ENCODE results near the gene LIMK2. TPM values are rescaled to one million over a fixed set of nuclear protein-coding genes. Genes with fewer than 3 reads are reported as not detected.

Gene LIMK2
- total and polyA plus RNA-seq, 10 of the 15 experiments (the other 5 are each of a cell fraction or from before 2014, with no cell fraction given), result 2.9 to 40.4 (median 26.7) TPM

DNA sequence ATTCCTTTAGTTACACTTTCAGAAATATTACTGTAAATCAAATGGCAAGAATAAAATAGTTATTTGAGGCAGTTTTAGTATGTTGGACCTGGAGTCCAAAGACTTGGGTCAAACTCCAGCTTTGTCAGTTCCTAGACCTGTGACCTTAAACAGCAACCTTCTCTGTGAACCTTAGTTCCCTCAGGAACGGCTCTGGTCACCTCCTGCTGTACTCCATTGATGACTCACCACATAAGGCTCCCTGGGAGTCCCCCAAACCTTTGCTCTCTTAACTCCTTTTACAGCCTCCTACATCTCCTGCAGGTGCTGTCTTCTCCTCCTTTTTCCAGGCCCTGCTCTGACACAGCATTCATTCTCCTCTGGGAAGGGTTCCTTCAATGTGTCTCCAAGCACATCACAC is 29.1 kb downstream of the LIMK2 start:
- DNase-seq (ENCODE audit: low read depth, low spot score) (no peak), FAIRE-seq (no peak), ATAC-seq (no peak)
- intact Hi-C loops (cut with micrococcal nuclease; ENCODE audit: unreplicated experiment), result no loop called here
- no peaks in the 10 kb centered on the region for H3K27me3 ChIP-seq (replicated peaks in 1 of 2; ENCODE audit: control insufficient read depth in 2 of 2, insufficient read depth in 2 of 2, low read length in 1 of 2)
- H3K4me3 ChIP-seq, result no peak overlapping the region
- H3K9me3 ChIP-seq (replicated peaks; ENCODE audit: control insufficient read depth, insufficient read depth, low read length), result no peaks in the 10 kb centered on the region
- no peak overlapping the region for H3K4me2 ChIP-seq (ENCODE audit: control insufficient read depth, insufficient read depth)
- H3K36me3 ChIP-seq (ENCODE audit: control insufficient read depth in 2 of 2, insufficient read depth in 2 of 2, low read length in 1 of 2), result peaks cover 4 to 6% of the 10 kb centered on the region in 2 experiments
- SMC1A ChIA-PET (ENCODE audit: uncharacterized antibody, unreplicated experiment), result interaction anchor here (1.0 to 2.3 kb wide), 3 partner anchors 10 to 32 kb away, joined by 3 to 10 read pairs (median 5); no protein-coding TSS in a partner anchor
- BruUV-seq (replicated peaks), result no TSS peak
- no peaks in the 10 kb centered on the region; the same call in none of the 2 replicates for H3K79me2 ChIP-seq (ENCODE audit: control insufficient read depth, insufficient read depth, low read length)
- CTCF ChIA-PET, result interaction anchor here (1.7 to 2.1 kb wide), 5 partner anchors 10 to 72 kb away, joined by 4 to 10 read pairs (median 6); partner anchors contain the start of gene LIMK2
- TF ChIP-seq, protein P1, sequence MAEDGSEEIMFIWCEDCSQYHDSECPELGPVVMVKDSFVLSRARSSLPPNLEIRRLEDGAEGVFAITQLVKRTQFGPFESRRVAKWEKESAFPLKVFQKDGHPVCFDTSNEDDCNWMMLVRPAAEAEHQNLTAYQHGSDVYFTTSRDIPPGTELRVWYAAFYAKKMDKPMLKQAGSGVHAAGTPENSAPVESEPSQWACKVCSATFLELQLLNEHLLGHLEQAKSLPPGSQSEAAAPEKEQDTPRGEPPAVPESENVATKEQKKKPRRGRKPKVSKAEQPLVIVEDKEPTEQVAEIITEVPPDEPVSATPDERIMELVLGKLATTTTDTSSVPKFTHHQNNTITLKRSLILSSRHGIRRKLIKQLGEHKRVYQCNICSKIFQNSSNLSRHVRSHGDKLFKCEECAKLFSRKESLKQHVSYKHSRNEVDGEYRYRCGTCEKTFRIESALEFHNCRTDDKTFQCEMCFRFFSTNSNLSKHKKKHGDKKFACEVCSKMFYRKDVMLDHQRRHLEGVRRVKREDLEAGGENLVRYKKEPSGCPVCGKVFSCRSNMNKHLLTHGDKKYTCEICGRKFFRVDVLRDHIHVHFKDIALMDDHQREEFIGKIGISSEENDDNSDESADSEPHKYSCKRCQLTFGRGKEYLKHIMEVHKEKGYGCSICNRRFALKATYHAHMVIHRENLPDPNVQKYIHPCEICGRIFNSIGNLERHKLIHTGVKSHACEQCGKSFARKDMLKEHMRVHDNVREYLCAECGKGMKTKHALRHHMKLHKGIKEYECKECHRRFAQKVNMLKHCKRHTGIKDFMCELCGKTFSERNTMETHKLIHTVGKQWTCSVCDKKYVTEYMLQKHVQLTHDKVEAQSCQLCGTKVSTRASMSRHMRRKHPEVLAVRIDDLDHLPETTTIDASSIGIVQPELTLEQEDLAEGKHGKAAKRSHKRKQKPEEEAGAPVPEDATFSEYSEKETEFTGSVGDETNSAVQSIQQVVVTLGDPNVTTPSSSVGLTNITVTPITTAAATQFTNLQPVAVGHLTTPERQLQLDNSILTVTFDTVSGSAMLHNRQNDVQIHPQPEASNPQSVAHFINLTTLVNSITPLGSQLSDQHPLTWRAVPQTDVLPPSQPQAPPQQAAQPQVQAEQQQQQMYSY (CRISPR knock-in tag; IDR thresholded peaks at IDR 0.05), result no peak
- TF ChIP-seq, protein P2, sequence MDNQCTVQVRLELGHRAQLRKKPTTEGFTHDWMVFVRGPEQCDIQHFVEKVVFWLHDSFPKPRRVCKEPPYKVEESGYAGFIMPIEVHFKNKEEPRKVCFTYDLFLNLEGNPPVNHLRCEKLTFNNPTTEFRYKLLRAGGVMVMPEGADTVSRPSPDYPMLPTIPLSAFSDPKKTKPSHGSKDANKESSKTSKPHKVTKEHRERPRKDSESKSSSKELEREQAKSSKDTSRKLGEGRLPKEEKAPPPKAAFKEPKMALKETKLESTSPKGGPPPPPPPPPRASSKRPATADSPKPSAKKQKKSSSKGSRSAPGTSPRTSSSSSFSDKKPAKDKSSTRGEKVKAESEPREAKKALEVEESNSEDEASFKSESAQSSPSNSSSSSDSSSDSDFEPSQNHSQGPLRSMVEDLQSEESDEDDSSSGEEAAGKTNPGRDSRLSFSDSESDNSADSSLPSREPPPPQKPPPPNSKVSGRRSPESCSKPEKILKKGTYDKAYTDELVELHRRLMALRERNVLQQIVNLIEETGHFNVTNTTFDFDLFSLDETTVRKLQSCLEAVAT (IDR thresholded peaks at IDR 0.05), result no peak
- TF ChIP-seq SRF (IDR thresholded peaks at IDR 0.05; ENCODE audit: low read depth in 2 of 2, low read length in 2 of 2), result no peak
- TF ChIP-seq, protein P3, sequence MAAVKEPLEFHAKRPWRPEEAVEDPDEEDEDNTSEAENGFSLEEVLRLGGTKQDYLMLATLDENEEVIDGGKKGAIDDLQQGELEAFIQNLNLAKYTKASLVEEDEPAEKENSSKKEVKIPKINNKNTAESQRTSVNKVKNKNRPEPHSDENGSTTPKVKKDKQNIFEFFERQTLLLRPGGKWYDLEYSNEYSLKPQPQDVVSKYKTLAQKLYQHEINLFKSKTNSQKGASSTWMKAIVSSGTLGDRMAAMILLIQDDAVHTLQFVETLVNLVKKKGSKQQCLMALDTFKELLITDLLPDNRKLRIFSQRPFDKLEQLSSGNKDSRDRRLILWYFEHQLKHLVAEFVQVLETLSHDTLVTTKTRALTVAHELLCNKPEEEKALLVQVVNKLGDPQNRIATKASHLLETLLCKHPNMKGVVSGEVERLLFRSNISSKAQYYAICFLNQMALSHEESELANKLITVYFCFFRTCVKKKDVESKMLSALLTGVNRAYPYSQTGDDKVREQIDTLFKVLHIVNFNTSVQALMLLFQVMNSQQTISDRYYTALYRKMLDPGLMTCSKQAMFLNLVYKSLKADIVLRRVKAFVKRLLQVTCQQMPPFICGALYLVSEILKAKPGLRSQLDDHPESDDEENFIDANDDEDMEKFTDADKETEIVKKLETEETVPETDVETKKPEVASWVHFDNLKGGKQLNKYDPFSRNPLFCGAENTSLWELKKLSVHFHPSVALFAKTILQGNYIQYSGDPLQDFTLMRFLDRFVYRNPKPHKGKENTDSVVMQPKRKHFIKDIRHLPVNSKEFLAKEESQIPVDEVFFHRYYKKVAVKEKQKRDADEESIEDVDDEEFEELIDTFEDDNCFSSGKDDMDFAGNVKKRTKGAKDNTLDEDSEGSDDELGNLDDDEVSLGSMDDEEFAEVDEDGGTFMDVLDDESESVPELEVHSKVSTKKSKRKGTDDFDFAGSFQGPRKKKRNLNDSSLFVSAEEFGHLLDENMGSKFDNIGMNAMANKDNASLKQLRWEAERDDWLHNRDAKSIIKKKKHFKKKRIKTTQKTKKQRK (IDR thresholded peaks at IDR 0.05; ENCODE audit: low read depth, low read length), result no peak
- no peak for TF ChIP-seq EZH2 (IDR thresholded peaks at IDR 0.05; ENCODE audit: borderline replicate concordance, control insufficient read depth, low read depth, low read length)
- TF ChIP-seq STAT1 (conservative IDR thresholded peaks at IDR 0.05), result no peak
- no peak for TF ChIP-seq HDAC6 (IDR thresholded peaks at IDR 0.05; ENCODE audit: unreplicated experiment)
- TF ChIP-seq ASH2L (IDR thresholded peaks at IDR 0.05; ENCODE audit: borderline replicate concordance, low read depth), result no peak
- TF ChIP-seq TARDBP (IDR thresholded peaks at IDR 0.05; ENCODE audit: borderline replicate concordance), result no peak
- TF ChIP-seq NR2F1 (conservative IDR thresholded peaks at IDR 0.05), result no peak
- no peak for TF ChIP-seq BRCA1 (IDR thresholded peaks at IDR 0.05; ENCODE audit: low read depth, low read length)
- TF ChIP-seq CBX5 (IDR thresholded peaks at IDR 0.05; ENCODE audit: low read depth), result no peak
- in situ Hi-C loops (cut with MboI), result no loop called here
- POLR2A ChIA-PET, result interaction anchor here (0.6 to 1.8 kb wide), 3 partner anchors 9 to 101 kb away, joined by 3 to 5 read pairs (median 4); no protein-coding TSS in a partner anchor
- no peak overlapping the region for H3K9ac ChIP-seq (ENCODE audit: control insufficient read depth, insufficient read depth, low read length)
- RAD21 ChIA-PET (ENCODE audit: unreplicated experiment), result no interaction called here
- no peak overlapping the region for H3K27ac ChIP-seq (ENCODE audit: control insufficient read depth, insufficient read depth)
- H3K4me1 ChIP-seq (ENCODE audit: control insufficient read depth, insufficient read depth, low read length), result peaks cover 6% of the 10 kb centered on the region
- H2AFZ ChIP-seq (ENCODE audit: control insufficient read depth, low read depth, low read length), result no peak overlapping the region
- 0% methylated on average over 1 of the region's 1 CpG for WGBS (ENCODE audit: insufficient coverage, insufficient replicate concordance, low lambda C conversion rate, missing lambda C conversion rate)
- no peaks in the 10 kb centered on the region for H4K20me1 ChIP-seq (ENCODE audit: control insufficient read depth, insufficient read depth)

Data from GM12878 (cell line).